T-helper 17 cell (primary cell): ENCODE results near the gene PUM2. TPM values are rescaled to one million over a fixed set of nuclear protein-coding genes. Genes with fewer than 3 reads are reported as not detected.
"Not testable (repeated sequence)": the region's sequence is repeated elsewhere in the genome, so short reads cannot be mapped to it uniquely, and the experiment has no call there.

ENCODE experiments used
- ATAC-seq: fragments of 150-1000 bp; cut with Tn5 transposase; 2 replicates; pipeline ENCODE4 v1.10.0; 2021; ENCODE audit warnings: mild to moderate bottlenecking, moderate library complexity
- DNase-seq, 3 donors: peaks; one replicate each; pipeline versions ENCODE4 v3.0.0 to v3.0.0-alpha.2; 2020 to 2021
- H3K9me3 ChIP-seq: one replicate; pipeline ENCODE4 v1.7.0; 2013; ENCODE audit warnings: low read length, mild to moderate bottlenecking; ENCODE audit not compliant: control insufficient read depth, poor library complexity, severe bottlenecking
- H3K27ac Mint-ChIP-seq: one replicate; pipeline ENCODE4 v1.8.0; 2022; ENCODE audit warnings: mild to moderate bottlenecking, moderate library complexity, mixed read lengths
- H3K27me3 Mint-ChIP-seq: one replicate; pipeline ENCODE4 v1.8.0; 2022; ENCODE audit warnings: mixed read lengths
- H3K36me3 Mint-ChIP-seq: one replicate; pipeline ENCODE4 v1.8.0; 2022; ENCODE audit warnings: low read depth, mixed read lengths
- H3K4me1 Mint-ChIP-seq: one replicate; pipeline ENCODE4 v1.8.0; 2022; ENCODE audit warnings: mild to moderate bottlenecking, mixed read lengths
- H3K4me3 Mint-ChIP-seq: one replicate; pipeline ENCODE4 v1.8.0; 2022; ENCODE audit warnings: mild to moderate bottlenecking, moderate library complexity, mixed read lengths
- total RNA-seq, 4 donors: library from RNA in 2 of 4; stranded (reverse) in 2 of 4; gene quantifications; one replicate each; pipeline ENCODE4 v1.2.3 and lab custom pipeline; 2022 to 2026

The PUM2 gene
- total RNA-seq, 2 donors from 2014 or later: 114 TPM

- ATAC-seq: no peak
- peaks cover 10% of the 10 kb centered on the region for H3K4me1 Mint-ChIP-seq
- H3K27me3 Mint-ChIP-seq: no peaks in the 10 kb centered on the region
- no peaks in the 10 kb centered on the region for H3K9me3 ChIP-seq
- no peak overlapping the region for H3K27ac Mint-ChIP-seq
- no peak for DNase-seq
- H3K4me3 Mint-ChIP-seq: no peak overlapping the region
- peaks cover 3% of the 10 kb centered on the region for H3K36me3 Mint-ChIP-seq
These were observed 61.9 kb downstream of the PUM2 start for GRCh38 chr2:20288642-20289340.

GRCh38 chr2:20282916-20283592 lies 67.6 kb downstream of the PUM2 start:
- H3K9me3 ChIP-seq: no peaks in the 10 kb centered on the region
- ATAC-seq (no peak), DNase-seq (no peak)
- peak overlapping the region; percentile 32 for H3K27ac Mint-ChIP-seq
- no peaks in the 10 kb centered on the region for H3K27me3 Mint-ChIP-seq
- peaks cover 15% of the 10 kb centered on the region for H3K4me1 Mint-ChIP-seq
- no peak overlapping the region for H3K4me3 Mint-ChIP-seq
- H3K36me3 Mint-ChIP-seq: peaks cover 7% of the 10 kb centered on the region

GRCh38 chr2:20281876-20282275 lies 68.8 kb downstream of the PUM2 start:
- no peaks in the 10 kb centered on the region for H3K9me3 ChIP-seq
- no peak overlapping the region for H3K4me3 Mint-ChIP-seq
- ATAC-seq (no peak), DNase-seq (no peak)
- peaks cover 18% of the 10 kb centered on the region for H3K4me1 Mint-ChIP-seq
- peak overlapping the region; percentile 41 for H3K27ac Mint-ChIP-seq
- H3K27me3 Mint-ChIP-seq: no peaks in the 10 kb centered on the region
- H3K36me3 Mint-ChIP-seq: peaks cover 7% of the 10 kb centered on the region

- ATAC-seq: no peak
- H3K36me3 Mint-ChIP-seq: no peaks in the 10 kb centered on the region
- no peak for DNase-seq
- no peaks in the 10 kb centered on the region for H3K27me3 Mint-ChIP-seq
- H3K9me3 ChIP-seq: no peaks in the 10 kb centered on the region
- H3K27ac Mint-ChIP-seq: no peak overlapping the region
- peaks cover 8% of the 10 kb centered on the region for H3K4me1 Mint-ChIP-seq
- H3K4me3 Mint-ChIP-seq: no peak overlapping the region
These were observed 77.6 kb downstream of the PUM2 start for GRCh38 chr2:20273042-20273441.

- ATAC-seq, DNase-seq, H3K27ac Mint-ChIP-seq, H3K27me3 Mint-ChIP-seq, H3K36me3 Mint-ChIP-seq, H3K9me3 ChIP-seq, H3K4me3 Mint-ChIP-seq: not testable (repeated sequence)
- H3K4me1 Mint-ChIP-seq: peaks cover 12% of the 10 kb centered on the region
These were observed 82.3 kb downstream of the PUM2 start for GRCh38 chr2:20268317-20268716.

GRCh38 chr2:20267529-20267928 lies 83.1 kb downstream of the PUM2 start:
- H3K9me3 ChIP-seq: no peaks in the 10 kb centered on the region
- no peak overlapping the region for H3K4me3 Mint-ChIP-seq
- DNase-seq (no peak), ATAC-seq (no peak)
- H3K36me3 Mint-ChIP-seq: no peaks in the 10 kb centered on the region
- no peaks in the 10 kb centered on the region for H3K27me3 Mint-ChIP-seq
- peak overlapping the region; percentile 53 for H3K27ac Mint-ChIP-seq
- peaks cover 12% of the 10 kb centered on the region for H3K4me1 Mint-ChIP-seq

GRCh38 chr2:20264629-20265028 lies 86.0 kb downstream of the PUM2 start:
- no peaks in the 10 kb centered on the region for H3K9me3 ChIP-seq
- no peaks in the 10 kb centered on the region for H3K27me3 Mint-ChIP-seq
- no peak overlapping the region for H3K27ac Mint-ChIP-seq
- H3K36me3 Mint-ChIP-seq: no peaks in the 10 kb centered on the region
- H3K4me3 Mint-ChIP-seq: no peak overlapping the region
- ATAC-seq: no peak
- H3K4me1 Mint-ChIP-seq: peaks cover 10% of the 10 kb centered on the region
- no peak for DNase-seq

GRCh38 chr2:20257411-20257810 lies 93.2 kb downstream of the PUM2 start:
- Mint-ChIP-seq H3K27ac (no peak overlapping the region), H3K36me3 (peaks cover 3% of the 10 kb centered on the region), H3K4me3 (no peak overlapping the region), H3K27me3 (no peaks in the 10 kb centered on the region), H3K4me1 (peaks cover 3% of the 10 kb centered on the region)
- ATAC-seq: no peak
- no peak for DNase-seq
- H3K9me3 ChIP-seq: no peaks in the 10 kb centered on the region

- Mint-ChIP-seq H3K36me3 (peaks cover 3% of the 10 kb centered on the region), H3K4me3 (no peak overlapping the region), H3K4me1 (peaks cover 3% of the 10 kb centered on the region), H3K27me3 (no peaks in the 10 kb centered on the region), H3K27ac (peak overlapping the region; percentile 80)
- H3K9me3 ChIP-seq: no peaks in the 10 kb centered on the region
- no peak for DNase-seq
- no peak for ATAC-seq
These were observed 95.9 kb downstream of the PUM2 start for GRCh38 chr2:20254731-20255130.

- Mint-ChIP-seq H3K27ac (no peak overlapping the region), H3K36me3 (peaks cover 2% of the 10 kb centered on the region), H3K27me3 (no peaks in the 10 kb centered on the region), H3K4me1 (no peaks in the 10 kb centered on the region), H3K4me3 (no peak overlapping the region)
- ATAC-seq (no peak), DNase-seq (no peak)
- no peaks in the 10 kb centered on the region for H3K9me3 ChIP-seq
These were observed 100.2 kb downstream of the PUM2 start for GRCh38 chr2:20250436-20250835.

- DNase-seq (no peak), ATAC-seq (no peak)
- no peaks in the 10 kb centered on the region for H3K9me3 ChIP-seq
- Mint-ChIP-seq H3K4me3 (no peak overlapping the region), H3K36me3 (peaks cover 2% of the 10 kb centered on the region), H3K27me3 (no peaks in the 10 kb centered on the region), H3K27ac (peak overlapping the region; percentile 10), H3K4me1 (no peaks in the 10 kb centered on the region)
These were observed 101.5 kb downstream of the PUM2 start for GRCh38 chr2:20249170-20249569.

- H3K4me3 Mint-ChIP-seq: no peak overlapping the region
- no peaks in the 10 kb centered on the region for H3K27me3 Mint-ChIP-seq
- peaks cover 2% of the 10 kb centered on the region for H3K4me1 Mint-ChIP-seq
- peak overlapping the region; percentile 6 for H3K27ac Mint-ChIP-seq
- peaks cover 2% of the 10 kb centered on the region for H3K36me3 Mint-ChIP-seq
- ATAC-seq: no peak
- no peaks in the 10 kb centered on the region for H3K9me3 ChIP-seq
- DNase-seq: no peak
These were observed 103.6 kb downstream of the PUM2 start for GRCh38 chr2:20247084-20247483.

GRCh38 chr2:20243637-20244036 lies 107.0 kb downstream of the PUM2 start:
- H3K4me1 Mint-ChIP-seq, H3K36me3 Mint-ChIP-seq, DNase-seq, ATAC-seq, H3K4me3 Mint-ChIP-seq, H3K9me3 ChIP-seq: not testable (repeated sequence)
- peaks cover 19% of the 10 kb centered on the region for H3K27me3 Mint-ChIP-seq
- peak overlapping the region; percentile 73 for H3K27ac Mint-ChIP-seq
